IMR-90 (cell line): Measurements from ENCODE around the gene PHACTR3. TPM values are rescaled to one million over a fixed set of nuclear protein-coding genes. Genes with fewer than 3 reads are reported as not detected.

Source experiments
- ATAC-seq: fragments of 200-7000 bp; cut with Tn5 transposase; 2 replicates; pipeline ENCODE4 v1.9.1; 2020; ENCODE audit warnings: low read depth, mild to moderate bottlenecking, moderate library complexity
- BruUV-seq: library from RNA; stranded (reverse); fragments of 400-500 nt; replicated peaks from 2 replicates; lab custom pipeline; 2021; lab: Mats Ljungman, UMichigan
- CTCF ChIA-PET: fragments of 300-600 bp; formaldehyde crosslinking; extraction: SDS; loops from one replicate; lab custom pipeline; 2021; ENCODE audit warnings: antibody characterized with exemption; lab: Yijun Ruan, JAX
- POLR2A ChIA-PET: fragments of 300-600 bp; sonication (Branson Sonifier 250); formaldehyde crosslinking; loops from one replicate; lab custom pipeline; 2022; ENCODE audit warnings: antibody characterized with exemption; ENCODE audit not compliant: unreplicated experiment; lab: Charles Lee
- DNase-seq: peaks from one replicate; pipeline ENCODE4 v3.0.0; 2013
- H2AFZ ChIP-seq: replicated peaks from 2 replicates; pipeline ENCODE3; 2013; ENCODE audit warnings: low read length, mild to moderate bottlenecking; ENCODE audit not compliant: poor library complexity
- H2AK5ac ChIP-seq: 2 replicates; pipeline ENCODE4 v1.6.1; 2013; ENCODE audit warnings: low read depth, low read length, inconsistent platforms
- H2AK9ac ChIP-seq: replicated peaks from 2 replicates; pipeline ENCODE3; 2013; ENCODE audit warnings: mild to moderate bottlenecking, low read depth, low read length, moderate library complexity; ENCODE audit not compliant: poor library complexity
- H2BK120ac ChIP-seq: 2 replicates; pipeline ENCODE4 v1.6.1; 2013; ENCODE audit warnings: low read depth, low read length, inconsistent platforms
- H2BK15ac ChIP-seq: 3 replicates; pipeline ENCODE4 v1.6.1; 2013; ENCODE audit warnings: low read depth, low read length, inconsistent platforms
- H2BK20ac ChIP-seq: 2 replicates; pipeline ENCODE4 v1.6.1; 2013; ENCODE audit warnings: low read depth, mild to moderate bottlenecking, inconsistent platforms, low read length, moderate library complexity
- H2BK5ac ChIP-seq: 2 replicates; pipeline ENCODE4 v1.6.1; 2013; ENCODE audit warnings: mild to moderate bottlenecking, low read depth, low read length, inconsistent platforms; ENCODE audit not compliant: poor library complexity, severe bottlenecking
- H3K14ac ChIP-seq: replicated peaks from 2 replicates; pipeline ENCODE4 v1.6.1; 2013; ENCODE audit warnings: low read depth, low read length, inconsistent platforms
- H3K18ac ChIP-seq: 2 replicates; pipeline ENCODE4 v1.6.1; 2013; ENCODE audit warnings: low read depth, low read length, control low read depth
- H3K23ac ChIP-seq: 2 replicates; pipeline ENCODE4 v1.6.1; 2013; ENCODE audit warnings: low read depth, low read length, inconsistent platforms
- H3K27ac ChIP-seq: 2 replicates; pipeline ENCODE4 v1.5.1; 2013; ENCODE audit warnings: mild to moderate bottlenecking, control low read depth, low read length; ENCODE audit not compliant: insufficient read depth
- H3K27me3 ChIP-seq: 2 replicates; pipeline ENCODE4 v1.6.1; 2013; ENCODE audit warnings: low read length; ENCODE audit not compliant: control insufficient read depth, insufficient read depth
- H3K36me3 ChIP-seq: 2 replicates; pipeline ENCODE4 v1.6.1; 2013; ENCODE audit warnings: low read length, mixed read lengths; ENCODE audit not compliant: control insufficient read depth, insufficient read depth
- H3K4ac ChIP-seq: 2 replicates; pipeline ENCODE4 v1.6.1; 2013; ENCODE audit warnings: low read depth, low read length, inconsistent platforms
- H3K4me1 ChIP-seq: 2 replicates; pipeline ENCODE4 v1.6.1; 2013; ENCODE audit warnings: low read length, mixed read lengths; ENCODE audit not compliant: control insufficient read depth, insufficient read depth
- H3K4me2 ChIP-seq: 2 replicates; pipeline ENCODE4 v1.6.1; 2013; ENCODE audit warnings: low read depth, mild to moderate bottlenecking, control low read depth, low read length, moderate library complexity
- H3K4me3 ChIP-seq: 2 replicates; pipeline ENCODE4 v1.5.1; 2013; ENCODE audit warnings: low read depth, mild to moderate bottlenecking, control low read depth, low read length, moderate library complexity; ENCODE audit not compliant: insufficient read depth
- H3K56ac ChIP-seq: 2 replicates; pipeline ENCODE4 v1.6.1; 2013; ENCODE audit warnings: low read length, inconsistent platforms; ENCODE audit not compliant: insufficient read depth; ENCODE audit errors: extremely low read depth
- H3K79me1 ChIP-seq, 2 experiments: 2 replicates each; pipeline ENCODE4 v1.6.1; 2013; ENCODE audit warnings: low read length in 2 of 2, inconsistent platforms in 1 of 2, low read depth in 1 of 2
- H3K9ac ChIP-seq: 2 replicates; pipeline ENCODE4 v1.6.1; 2013; ENCODE audit warnings: low read depth, low read length, control low read depth
- H3K9me1 ChIP-seq: 2 replicates; pipeline ENCODE4 v1.6.1; 2013; ENCODE audit warnings: low read length, inconsistent platforms; ENCODE audit not compliant: insufficient read depth
- H3K9me3 ChIP-seq: 2 replicates; pipeline ENCODE4 v1.6.1; 2013; ENCODE audit warnings: low read length; ENCODE audit not compliant: control insufficient read depth, insufficient read depth
- H4K20me1 ChIP-seq: 2 replicates; pipeline ENCODE4 v1.6.1; 2013; ENCODE audit warnings: low read length, inconsistent platforms; ENCODE audit not compliant: insufficient read depth
- H4K5ac ChIP-seq: 2 replicates; pipeline ENCODE4 v1.6.1; 2013; ENCODE audit warnings: mild to moderate bottlenecking, low read depth, low read length, control low read depth
- H4K8ac ChIP-seq, 2 experiments: 2 replicates each; pipeline ENCODE4 v1.6.1; 2013; ENCODE audit warnings: low read depth in 2 of 2, low read length in 2 of 2, control low read depth in 1 of 2, inconsistent platforms in 1 of 2
- H4K91ac ChIP-seq: 2 replicates; pipeline ENCODE4 v1.6.1; 2013; ENCODE audit warnings: low read depth, low read length, inconsistent platforms; ENCODE audit not compliant: insufficient read depth
- BHLHE40 ChIP-seq: fragments of 150-350 bp; IDR thresholded peaks from 2 replicates; pipeline ENCODE4 v1.6.1; 2016; ENCODE audit warnings: mild to moderate bottlenecking, low read depth, low read length
- CEBPB ChIP-seq: IDR thresholded peaks from 2 replicates; pipeline ENCODE4 v1.6.1; 2012; ENCODE audit warnings: low read depth, low read length, improper control_type of control experiment
- CHD1 ChIP-seq: IDR thresholded peaks from 2 replicates; pipeline ENCODE4 v1.6.1; 2012; ENCODE audit warnings: low read depth, low read length, improper control_type of control experiment
- FOS ChIP-seq: fragments of 150-350 bp; IDR thresholded peaks from 2 replicates; pipeline ENCODE4 v1.6.1; 2016; ENCODE audit warnings: low read depth, low read length
- MAFK ChIP-seq: IDR thresholded peaks from 2 replicates; pipeline ENCODE4 v1.6.1; 2012; ENCODE audit warnings: low read depth, low read length, improper control_type of control experiment
- MAZ ChIP-seq: IDR thresholded peaks from 2 replicates; pipeline ENCODE4 v1.6.1; 2012; ENCODE audit warnings: low read depth, mild to moderate bottlenecking, low read length, improper control_type of control experiment, moderate library complexity, borderline replicate concordance
- MXI1 ChIP-seq: IDR thresholded peaks from 2 replicates; pipeline ENCODE4 v1.6.1; 2012; ENCODE audit warnings: low read depth, mild to moderate bottlenecking, low read length, moderate library complexity, borderline replicate concordance
- NFE2L2 ChIP-seq: fragments of 150-350 bp; IDR thresholded peaks from 2 replicates; pipeline ENCODE4 v1.6.1; 2016; ENCODE audit warnings: low read depth, mild to moderate bottlenecking, low read length
- POLR2A ChIP-seq: IDR thresholded peaks from 2 replicates; pipeline ENCODE4 v1.6.1; 2012; ENCODE audit warnings: mild to moderate bottlenecking, low read depth, low read length
- RAD21 ChIP-seq: IDR thresholded peaks from 2 replicates; pipeline ENCODE4 v1.6.1; 2012; ENCODE audit warnings: low read length, improper control_type of control experiment
- RCOR1 ChIP-seq: IDR thresholded peaks from 2 replicates; pipeline ENCODE4 v1.6.1; 2012; ENCODE audit warnings: mild to moderate bottlenecking, low read length, improper control_type of control experiment; ENCODE audit not compliant: insufficient replicate concordance
- RFX5 ChIP-seq: IDR thresholded peaks from 2 replicates; pipeline ENCODE4 v1.8.0; 2012; ENCODE audit warnings: low read depth, mild to moderate bottlenecking, low read length, moderate library complexity
- SMC3 ChIP-seq: fragments of 150-350 bp; IDR thresholded peaks from 2 replicates; pipeline ENCODE4 v1.6.1; 2016; ENCODE audit warnings: low read depth, mild to moderate bottlenecking, antibody characterized with exemption, low read length, moderate library complexity
- WGBS, 2 experiments: methylation state at CpG; one replicate each; pipeline versions ENCODE4 v1.1.5 to v1.1.7; 2013; ENCODE audit warnings: missing lambda C conversion rate in 2 of 2; ENCODE audit not compliant: insufficient read length in 1 of 2; ENCODE audit errors: extremely low coverage in 2 of 2; 5-methylcytosine and 5-hydroxymethylcytosine counted together
- dilution Hi-C: fragments of 300-500 bp; cut with HindIII; formaldehyde crosslinking; loops from one replicate; pipeline ENCODE4 v1.14.3; 2018; ENCODE audit warnings: low sequenced_read_pairs; ENCODE audit not compliant: unreplicated experiment
- in situ Hi-C: fragments of 300-500 bp; cut with MboI; formaldehyde crosslinking; loops from 3 replicates; pipeline ENCODE4 v1.14.3; 2019; ENCODE audit warnings: low sequenced_read_pairs, inconsistent platforms, mixed read lengths
- intact Hi-C: fragments of 100-400 bp; cut with micrococcal nuclease; formaldehyde crosslinking; loops from 2 replicates; pipeline ENCODE4 v1.10.0; 2022
- polyA plus RNA-seq, 3 experiments: library from polyadenylated mRNA; depleted of rRNA; stranded (reverse); fragments of >200 nt; gene quantifications; 2 replicates each; pipeline ENCODE4 v1.2.3, GENCODE V29; 2012; ENCODE audit warnings: low replicate concordance in 1 of 3
- total RNA-seq: library from RNA; depleted of rRNA; stranded (reverse); fragments of >200 nt; gene quantifications from 2 replicates; pipeline ENCODE4 v1.2.3, GENCODE V29; 2012
- TF ChIP-seq, protein P1 (sequence below): conservative IDR thresholded peaks from 2 replicates; pipeline ENCODE4 v1.5.1; 2012; ENCODE audit warnings: mild to moderate bottlenecking, low read depth, low read length, improper control_type of control experiment
- TF ChIP-seq, protein P2 (sequence below): fragments of 150-350 bp; IDR thresholded peaks from 2 replicates; pipeline ENCODE4 v1.6.1; 2017; ENCODE audit warnings: mild to moderate bottlenecking, antibody characterized with exemption, low read length, low read depth
- TF ChIP-seq, protein P3 (sequence below): fragments of 150-350 bp; IDR thresholded peaks from 2 replicates; pipeline ENCODE4 v1.6.1; 2016; ENCODE audit warnings: low read depth, mild to moderate bottlenecking, low read length, moderate library complexity, borderline replicate concordance

Gene PHACTR3
- total and polyA plus RNA-seq, 2 of the 4 experiments (the other 2 are of a cell fraction), result not detected

DNA sequence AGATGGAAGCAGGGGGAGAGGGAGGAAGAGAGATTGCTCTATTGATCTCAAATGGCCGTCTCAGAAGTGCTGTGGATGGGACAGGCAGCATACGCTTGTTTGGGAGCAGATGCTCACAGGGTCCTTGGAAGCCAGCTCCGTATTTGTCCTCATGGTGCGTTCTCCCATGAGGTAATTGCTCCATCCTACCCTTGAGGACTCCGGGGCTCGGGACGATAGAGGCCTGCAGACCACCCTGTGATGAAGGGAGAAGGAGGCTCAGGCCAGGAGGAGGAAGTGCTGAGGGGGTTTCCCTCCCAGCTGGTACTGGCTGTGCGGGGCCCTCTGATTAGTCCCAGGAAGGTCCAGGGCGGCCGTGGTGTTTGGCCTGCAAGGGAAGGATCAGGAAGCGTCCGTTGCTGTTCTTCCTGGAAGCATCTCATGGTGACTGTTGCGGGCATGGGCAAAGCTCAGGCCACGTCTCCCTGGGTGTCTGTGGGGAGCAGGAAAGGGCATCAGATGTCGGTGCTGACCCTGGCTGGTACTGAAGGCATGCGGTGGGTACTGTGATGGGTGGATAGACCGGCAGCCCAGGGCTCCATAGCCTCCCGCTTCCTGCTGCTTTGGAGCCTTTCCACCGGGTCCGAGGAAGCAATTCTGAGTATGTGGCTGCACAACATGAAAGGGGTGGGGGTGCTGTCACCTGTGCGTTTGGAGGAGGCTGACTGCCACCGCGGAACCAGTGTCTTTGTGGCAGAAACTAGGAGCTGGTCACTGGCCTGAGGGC, 170.8 kb downstream of the PHACTR3 start:
- no peaks in the 10 kb centered on the region for H3K4me1 ChIP-seq
- TF ChIP-seq, protein P1, sequence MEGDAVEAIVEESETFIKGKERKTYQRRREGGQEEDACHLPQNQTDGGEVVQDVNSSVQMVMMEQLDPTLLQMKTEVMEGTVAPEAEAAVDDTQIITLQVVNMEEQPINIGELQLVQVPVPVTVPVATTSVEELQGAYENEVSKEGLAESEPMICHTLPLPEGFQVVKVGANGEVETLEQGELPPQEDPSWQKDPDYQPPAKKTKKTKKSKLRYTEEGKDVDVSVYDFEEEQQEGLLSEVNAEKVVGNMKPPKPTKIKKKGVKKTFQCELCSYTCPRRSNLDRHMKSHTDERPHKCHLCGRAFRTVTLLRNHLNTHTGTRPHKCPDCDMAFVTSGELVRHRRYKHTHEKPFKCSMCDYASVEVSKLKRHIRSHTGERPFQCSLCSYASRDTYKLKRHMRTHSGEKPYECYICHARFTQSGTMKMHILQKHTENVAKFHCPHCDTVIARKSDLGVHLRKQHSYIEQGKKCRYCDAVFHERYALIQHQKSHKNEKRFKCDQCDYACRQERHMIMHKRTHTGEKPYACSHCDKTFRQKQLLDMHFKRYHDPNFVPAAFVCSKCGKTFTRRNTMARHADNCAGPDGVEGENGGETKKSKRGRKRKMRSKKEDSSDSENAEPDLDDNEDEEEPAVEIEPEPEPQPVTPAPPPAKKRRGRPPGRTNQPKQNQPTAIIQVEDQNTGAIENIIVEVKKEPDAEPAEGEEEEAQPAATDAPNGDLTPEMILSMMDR, result no peak
- TF ChIP-seq POLR2A (no peak), RFX5 (no peak), MAFK (no peak), RCOR1 (no peak), SMC3 (no peak), MXI1 (no peak), CEBPB (no peak), MAZ (no peak), BHLHE40 (no peak), CHD1 (no peak), FOS (no peak), RAD21 (no peak), NFE2L2 (no peak)
- TF ChIP-seq, protein P2, sequence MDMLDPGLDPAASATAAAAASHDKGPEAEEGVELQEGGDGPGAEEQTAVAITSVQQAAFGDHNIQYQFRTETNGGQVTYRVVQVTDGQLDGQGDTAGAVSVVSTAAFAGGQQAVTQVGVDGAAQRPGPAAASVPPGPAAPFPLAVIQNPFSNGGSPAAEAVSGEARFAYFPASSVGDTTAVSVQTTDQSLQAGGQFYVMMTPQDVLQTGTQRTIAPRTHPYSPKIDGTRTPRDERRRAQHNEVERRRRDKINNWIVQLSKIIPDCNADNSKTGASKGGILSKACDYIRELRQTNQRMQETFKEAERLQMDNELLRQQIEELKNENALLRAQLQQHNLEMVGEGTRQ, result no peak
- TF ChIP-seq, protein P3, sequence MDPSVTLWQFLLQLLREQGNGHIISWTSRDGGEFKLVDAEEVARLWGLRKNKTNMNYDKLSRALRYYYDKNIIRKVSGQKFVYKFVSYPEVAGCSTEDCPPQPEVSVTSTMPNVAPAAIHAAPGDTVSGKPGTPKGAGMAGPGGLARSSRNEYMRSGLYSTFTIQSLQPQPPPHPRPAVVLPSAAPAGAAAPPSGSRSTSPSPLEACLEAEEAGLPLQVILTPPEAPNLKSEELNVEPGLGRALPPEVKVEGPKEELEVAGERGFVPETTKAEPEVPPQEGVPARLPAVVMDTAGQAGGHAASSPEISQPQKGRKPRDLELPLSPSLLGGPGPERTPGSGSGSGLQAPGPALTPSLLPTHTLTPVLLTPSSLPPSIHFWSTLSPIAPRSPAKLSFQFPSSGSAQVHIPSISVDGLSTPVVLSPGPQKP, result no peak
- ATAC-seq, result no peak
- no peak overlapping the region for H2BK20ac ChIP-seq
- no peak overlapping the region for H4K8ac ChIP-seq
- no peaks in the 10 kb centered on the region for H3K36me3 ChIP-seq
- no peak overlapping the region for H3K18ac ChIP-seq
- no peaks in the 10 kb centered on the region for H3K27me3 ChIP-seq
- H3K27ac ChIP-seq, result no peak overlapping the region
- no peak overlapping the region for H4K91ac ChIP-seq
- H2BK120ac ChIP-seq, result no peak overlapping the region
- peaks cover 10% of the 10 kb centered on the region; the same call in 1 of the 2 replicates for H3K9me3 ChIP-seq
- 74% methylated on average over 7 of the region's 23 CpGs; no CpG with 5 or more reads in 1 of the 2 experiments for WGBS, 2 experiments
- no peak overlapping the region for H3K56ac ChIP-seq
- no peak overlapping the region for H2AK9ac ChIP-seq
- H2AK5ac ChIP-seq, result no peak overlapping the region
- no peak overlapping the region for H3K9ac ChIP-seq
- H3K79me1 ChIP-seq, result no peaks in the 10 kb centered on the region
- no peak overlapping the region for H2AFZ ChIP-seq
- no peak overlapping the region for H3K23ac ChIP-seq
- intact Hi-C loops (no loop called here), in situ Hi-C loops (no loop called here), dilution Hi-C loops (no loop called here)
- CTCF ChIA-PET, result no interaction called here
- no peak overlapping the region for H3K14ac ChIP-seq
- no peak overlapping the region for H4K5ac ChIP-seq
- POLR2A ChIA-PET, result no interaction called here
- H3K4me2 ChIP-seq, result no peak overlapping the region
- BruUV-seq, result no TSS peak
- no peaks in the 10 kb centered on the region for H3K9me1 ChIP-seq
- H4K20me1 ChIP-seq, result no peaks in the 10 kb centered on the region
- H2BK5ac ChIP-seq, result no peak overlapping the region
- no peak overlapping the region for H2BK15ac ChIP-seq
- no peak for DNase-seq
- no peak overlapping the region for H3K4ac ChIP-seq
- H3K4me3 ChIP-seq, result no peak overlapping the region
